ENCODE measurements around the gene DLX3.

Gene DLX3

GRCh38 chr17:50035945-50036344 is 40.9 kb upstream of the DLX3 start:
- H3K4me3 ChIP-seq (ENCODE audit: low read depth in 1 of 2, low read length in 2 of 2), result no peak overlapping the region
- no peak overlapping the region for H2AFZ ChIP-seq (ENCODE audit: low read depth, low read length)
- H3K9ac ChIP-seq (ENCODE audit: low read depth, low read length), result no peak overlapping the region
- H3K9me3 ChIP-seq (ENCODE audit: insufficient read depth, low read length, severe bottlenecking), result no peaks in the 10 kb centered on the region
- H3K79me2 ChIP-seq (ENCODE audit: insufficient read depth, low read length), result no peaks in the 10 kb centered on the region
- H3K27ac ChIP-seq (ENCODE audit: low read length), result no peak overlapping the region
- no peak for DNase-seq
- H3K4me1 ChIP-seq (ENCODE audit: insufficient read depth, low read length), result no peaks in the 10 kb centered on the region
- H3K4me2 ChIP-seq (ENCODE audit: insufficient read depth, low read length), result no peak overlapping the region
- no peak for ATAC-seq (ENCODE audit: insufficient read depth, low read depth)
- H3K36me3 ChIP-seq (ENCODE audit: insufficient read depth, low read length), result no peaks in the 10 kb centered on the region
- TF ChIP-seq CTCF (IDR thresholded peaks at IDR 0.05; ENCODE audit: borderline replicate concordance, extremely low read depth, low read length, poor library complexity, severe bottlenecking) (no peak), EZH2 (IDR thresholded peaks at IDR 0.05; ENCODE audit: borderline replicate concordance, low read depth, low read length, severe bottlenecking) (no peak)
- peaks cover 3% of the 10 kb centered on the region; the same call in 1 of the 2 replicates for H4K20me1 ChIP-seq (ENCODE audit: insufficient read depth, low read length)
- peaks cover 34% of the 10 kb centered on the region for H3K27me3 ChIP-seq (ENCODE audit: insufficient read depth, low read length, poor library complexity)

- Histone ChIP-seq H3K9me3 (ENCODE audit: insufficient read depth, low read length, severe bottlenecking) (no peaks in the 10 kb centered on the region), H4K20me1 (ENCODE audit: insufficient read depth, low read length) (peaks cover 3% of the 10 kb centered on the region; the same call in 1 of the 2 replicates), H3K4me3 (ENCODE audit: low read depth in 1 of 2, low read length in 2 of 2) (no peak overlapping the region), H3K27me3 (ENCODE audit: insufficient read depth, low read length, poor library complexity) (peaks cover 34% of the 10 kb centered on the region), H3K4me1 (ENCODE audit: insufficient read depth, low read length) (no peaks in the 10 kb centered on the region), H3K9ac (ENCODE audit: low read depth, low read length) (no peak overlapping the region), H3K4me2 (ENCODE audit: insufficient read depth, low read length) (no peak overlapping the region), H3K79me2 (ENCODE audit: insufficient read depth, low read length) (no peaks in the 10 kb centered on the region), H3K27ac (ENCODE audit: low read length) (no peak overlapping the region), H2AFZ (ENCODE audit: low read depth, low read length) (no peak overlapping the region), H3K36me3 (ENCODE audit: insufficient read depth, low read length) (no peaks in the 10 kb centered on the region)
- TF ChIP-seq CTCF (IDR thresholded peaks at IDR 0.05; ENCODE audit: borderline replicate concordance, extremely low read depth, low read length, poor library complexity, severe bottlenecking) (no peak), EZH2 (IDR thresholded peaks at IDR 0.05; ENCODE audit: borderline replicate concordance, low read depth, low read length, severe bottlenecking) (no peak)
- DNase-seq (no peak), ATAC-seq (ENCODE audit: insufficient read depth, low read depth) (no peak)
Measured at GRCh38 chr17:50035421-50035879, 40.4 kb upstream of the DLX3 start.

- ATAC-seq (ENCODE audit: insufficient read depth, low read depth), result no peak
- no peaks in the 10 kb centered on the region for H3K4me1 ChIP-seq (ENCODE audit: insufficient read depth, low read length)
Measured at GRCh38 chr17:50034498-50035364, 39.7 kb upstream of the DLX3 start.

More at GRCh38 chr17:50034498-50035364, 39.7 kb upstream of the DLX3 start:
- H3K9ac ChIP-seq (ENCODE audit: low read depth, low read length), result no peak overlapping the region
- H2AFZ ChIP-seq (ENCODE audit: low read depth, low read length), result no peak overlapping the region
- no peaks in the 10 kb centered on the region for H3K79me2 ChIP-seq (ENCODE audit: insufficient read depth, low read length)
- no peak overlapping the region for H3K4me3 ChIP-seq (ENCODE audit: low read depth in 1 of 2, low read length in 2 of 2)
- H3K4me2 ChIP-seq (ENCODE audit: insufficient read depth, low read length), result no peak overlapping the region
- no peak for DNase-seq
- no peak for TF ChIP-seq CTCF (IDR thresholded peaks at IDR 0.05; ENCODE audit: borderline replicate concordance, extremely low read depth, low read length, poor library complexity, severe bottlenecking)
- no peak for TF ChIP-seq EZH2 (IDR thresholded peaks at IDR 0.05; ENCODE audit: borderline replicate concordance, low read depth, low read length, severe bottlenecking)
- H3K27me3 ChIP-seq (ENCODE audit: insufficient read depth, low read length, poor library complexity), result peaks cover 32% of the 10 kb centered on the region
- H3K9me3 ChIP-seq (ENCODE audit: insufficient read depth, low read length, severe bottlenecking), result no peaks in the 10 kb centered on the region
- H3K27ac ChIP-seq (ENCODE audit: low read length), result no peak overlapping the region
- H3K36me3 ChIP-seq (ENCODE audit: insufficient read depth, low read length), result no peaks in the 10 kb centered on the region
- H4K20me1 ChIP-seq (ENCODE audit: insufficient read depth, low read length), result peaks cover 3% of the 10 kb centered on the region; the same call in 1 of the 2 replicates

Measured in DND-41 (cell line).